Activated CD4-positive, alpha-beta T cell treated with anti-CD3 and anti-CD28 coated beads, Interleukin-2, amount 10 ng/mL, durations not matched to agents 7 days and 5 days (primary cell): ENCODE data around the gene USP15. TPM values are rescaled to one million over a fixed set of nuclear protein-coding genes. Genes with fewer than 3 reads are reported as not detected.

ENCODE experiments used
- CTCF ChIA-PET: fragments of 350-600 bp; sonication (Branson Sonifier 250); formaldehyde crosslinking; loops from one replicate; lab custom pipeline; 2021; ENCODE audit warnings: antibody characterized with exemption; lab: Charles Lee
- POLR2A ChIA-PET: fragments of 350-600 bp; sonication (Branson Sonifier 250); formaldehyde crosslinking; loops from one replicate; lab custom pipeline; 2021; ENCODE audit warnings: antibody characterized with exemption; lab: Charles Lee
- DNase-seq: peaks from one replicate; pipeline ENCODE4 v3.0.0-alpha.2; 2020
- H3K27ac Mint-ChIP-seq: one replicate; pipeline ENCODE4 v1.8.0; 2021; ENCODE audit warnings: mild to moderate bottlenecking, moderate library complexity, mixed read lengths
- H3K27me3 Mint-ChIP-seq: one replicate; pipeline ENCODE4 v1.8.0; 2021; ENCODE audit warnings: mixed read lengths
- H3K36me3 Mint-ChIP-seq: one replicate; pipeline ENCODE4 v1.8.0; 2021; ENCODE audit warnings: low read depth, mixed read lengths
- H3K4me1 Mint-ChIP-seq: one replicate; pipeline ENCODE4 v1.8.0; 2021; ENCODE audit warnings: mixed read lengths
- H3K4me3 Mint-ChIP-seq: one replicate; pipeline ENCODE4 v1.8.0; 2021; ENCODE audit warnings: mild to moderate bottlenecking, moderate library complexity, mixed read lengths
- H3K9me3 Mint-ChIP-seq: one replicate; pipeline ENCODE4 v1.8.0; 2021; ENCODE audit warnings: mixed read lengths
- total RNA-seq, 2 experiments: library from RNA; stranded (reverse); gene quantifications; one replicate each; pipeline ENCODE4 v1.2.3, GENCODE V29; 2021

The USP15 gene
- total RNA-seq, 2 experiments from 2014 or later: 162 to 167 TPM

DNA sequence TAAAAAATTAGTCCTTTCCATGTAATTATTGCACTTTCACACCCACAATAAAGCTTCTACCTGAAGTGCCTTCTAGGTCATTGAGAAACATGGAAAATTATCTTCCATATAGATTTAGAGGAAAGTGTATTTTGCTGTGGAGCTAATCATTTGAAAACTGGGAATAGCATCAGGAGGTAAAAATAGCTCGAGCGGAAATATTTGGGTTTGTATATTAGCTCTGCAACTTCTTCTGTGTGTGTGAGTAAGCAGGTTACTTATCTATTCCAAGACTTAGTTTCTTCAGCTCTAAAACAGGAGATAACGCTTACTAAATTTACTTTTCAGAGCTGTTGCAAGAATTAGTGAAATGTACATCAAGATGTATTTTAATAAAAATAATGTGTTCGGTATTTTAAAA, 111.5 kb downstream of the USP15 start:
- Mint-ChIP-seq H3K4me1 (peaks cover 36% of the 10 kb centered on the region), H3K27ac (no peak overlapping the region), H3K4me3 (no peak overlapping the region), H3K36me3 (peaks cover 60% of the 10 kb centered on the region), H3K9me3 (no peaks in the 10 kb centered on the region), H3K27me3 (no peaks in the 10 kb centered on the region)
- CTCF ChIA-PET: no interaction called here
- DNase-seq: no peak
- POLR2A ChIA-PET: interaction anchor here (0.6 kb wide), 1 partner anchor 26 kb away, joined by 3 read pairs; no protein-coding TSS in a partner anchor

DNA sequence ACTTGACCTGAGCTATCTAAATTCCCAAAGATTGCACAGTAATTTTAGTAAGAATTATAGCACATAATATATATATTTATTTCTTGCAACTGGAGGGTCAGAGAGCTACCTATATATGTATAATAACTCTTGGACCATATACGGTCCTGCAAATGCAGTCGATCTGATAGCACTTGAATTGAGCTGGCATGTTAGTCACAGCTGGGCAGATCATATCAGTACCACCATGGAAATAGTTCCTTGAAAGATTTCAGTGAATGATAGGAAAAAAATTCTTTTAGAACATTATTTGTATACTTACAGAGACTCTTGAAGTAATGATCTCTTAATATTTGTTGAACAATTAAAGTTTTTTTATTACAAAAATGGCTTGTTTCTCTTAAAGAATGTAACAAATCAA, 111.9 kb downstream of the USP15 start:
- H3K9me3 Mint-ChIP-seq: no peaks in the 10 kb centered on the region
- peaks cover 36% of the 10 kb centered on the region for H3K4me1 Mint-ChIP-seq
- no peak for DNase-seq
- H3K27me3 Mint-ChIP-seq: no peaks in the 10 kb centered on the region
- no peak overlapping the region for H3K4me3 Mint-ChIP-seq
- POLR2A ChIA-PET: no interaction called here
- H3K36me3 Mint-ChIP-seq: peaks cover 56% of the 10 kb centered on the region
- no peak overlapping the region for H3K27ac Mint-ChIP-seq
- CTCF ChIA-PET: no interaction called here

DNA sequence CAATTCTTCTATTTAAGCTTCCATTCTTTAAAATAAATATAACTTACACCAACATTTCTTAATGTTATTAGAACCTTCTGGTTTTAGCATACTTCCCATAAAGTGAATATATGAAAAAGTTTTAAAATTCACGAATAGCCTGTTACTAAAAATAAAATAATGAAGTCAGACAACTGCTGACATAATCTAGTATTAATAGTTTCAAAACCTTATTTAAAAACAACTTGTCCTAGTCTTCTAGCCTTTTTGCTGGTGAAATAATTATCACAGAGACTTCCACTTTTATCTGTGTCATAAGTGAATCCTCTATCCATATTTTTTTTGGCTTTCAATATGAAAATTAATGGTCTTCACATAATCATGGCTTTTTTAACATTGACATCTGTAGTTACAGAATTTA, 112.6 kb downstream of the USP15 start:
- ChIA-PET POLR2A (no interaction called here), CTCF (no interaction called here)
- Mint-ChIP-seq H3K27ac (no peak overlapping the region), H3K4me3 (no peak overlapping the region), H3K36me3 (peaks cover 53% of the 10 kb centered on the region), H3K27me3 (no peaks in the 10 kb centered on the region), H3K9me3 (no peaks in the 10 kb centered on the region), H3K4me1 (peaks cover 31% of the 10 kb centered on the region)
- no peak for DNase-seq

DNA sequence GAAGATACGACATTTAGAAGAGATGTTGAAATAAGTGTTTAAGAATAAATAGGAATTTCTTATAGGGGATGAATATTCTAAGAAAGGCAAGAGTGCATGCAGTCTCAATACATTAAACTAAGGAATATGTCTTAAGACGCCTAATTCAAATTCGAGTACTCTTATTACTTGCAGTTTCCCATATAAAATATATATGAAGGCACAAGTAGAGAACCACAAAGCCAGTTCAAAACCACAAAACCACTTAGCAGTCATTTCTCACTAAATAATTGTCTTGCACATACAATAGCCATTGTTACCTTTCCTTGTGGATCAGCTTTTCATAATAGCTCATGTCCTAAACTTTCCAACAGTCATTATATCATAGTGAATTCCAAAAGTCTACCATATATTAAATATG, 115.4 kb downstream of the USP15 start:
- no peaks in the 10 kb centered on the region for H3K27me3 Mint-ChIP-seq
- CTCF ChIA-PET: no interaction called here
- H3K27ac Mint-ChIP-seq: no peak overlapping the region
- POLR2A ChIA-PET: no interaction called here
- H3K4me3 Mint-ChIP-seq: no peak overlapping the region
- no peak for DNase-seq
- H3K9me3 Mint-ChIP-seq: no peaks in the 10 kb centered on the region
- peaks cover 33% of the 10 kb centered on the region for H3K4me1 Mint-ChIP-seq
- peaks cover 39% of the 10 kb centered on the region for H3K36me3 Mint-ChIP-seq

DNA sequence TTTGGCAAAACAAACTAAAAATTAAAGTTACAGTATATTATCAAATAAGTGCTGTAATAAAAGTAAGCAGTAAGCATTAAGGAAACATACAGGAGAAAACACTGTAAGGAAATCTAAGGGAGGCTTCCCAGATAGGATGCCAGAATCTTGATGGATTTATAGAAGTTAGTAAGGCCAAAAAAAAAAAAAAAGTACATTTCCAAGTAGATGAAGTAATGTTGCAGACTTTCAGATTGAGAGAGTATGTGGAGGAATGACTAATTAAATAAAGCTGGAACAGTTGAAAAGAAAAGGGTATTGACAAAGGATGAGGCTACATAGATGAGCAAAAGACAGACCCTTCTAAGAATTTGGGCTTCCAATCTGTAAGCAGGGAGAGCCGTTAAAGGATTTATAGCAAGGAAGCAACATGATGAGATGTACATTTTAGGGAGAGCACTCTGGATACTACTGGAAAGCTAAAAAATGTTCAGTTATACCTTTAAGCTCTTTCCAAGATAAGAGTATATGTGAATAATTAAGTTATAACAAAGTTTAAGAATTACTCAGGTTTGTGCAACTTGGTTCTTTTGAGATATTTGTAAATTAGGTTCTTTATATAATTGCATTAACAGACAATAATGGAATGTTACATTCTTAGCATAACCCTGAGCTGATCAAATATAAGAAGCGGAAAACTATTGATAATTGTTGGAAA, 119.0 kb downstream of the USP15 start:
- peaks cover 32% of the 10 kb centered on the region for H3K4me1 Mint-ChIP-seq
- ChIA-PET CTCF (no interaction called here), POLR2A (interaction anchor here (0.7 kb wide), 1 partner anchor 43 kb away, joined by 5 read pairs; no protein-coding TSS in a partner anchor)
- no peak for DNase-seq
- H3K9me3 Mint-ChIP-seq: no peaks in the 10 kb centered on the region
- no peak overlapping the region for H3K4me3 Mint-ChIP-seq
- no peaks in the 10 kb centered on the region for H3K27me3 Mint-ChIP-seq
- H3K36me3 Mint-ChIP-seq: peaks cover 46% of the 10 kb centered on the region
- no peak overlapping the region for H3K27ac Mint-ChIP-seq

DNA sequence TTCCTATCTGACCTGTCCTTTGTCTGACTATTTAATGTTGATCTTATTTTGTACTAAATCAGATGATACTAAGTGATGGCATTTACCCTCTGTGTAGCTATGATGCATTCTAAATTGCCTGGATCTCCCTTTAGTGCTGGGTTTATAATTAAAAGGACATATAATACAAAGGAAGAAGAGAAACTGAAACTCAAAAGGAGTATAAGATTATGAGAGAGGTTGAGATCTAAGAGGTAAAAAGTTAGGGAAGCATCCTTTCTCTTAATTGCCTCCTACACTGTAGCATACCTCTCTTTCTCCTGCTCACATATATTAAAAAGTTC, 119.5 kb downstream of the USP15 start:
- H3K27ac Mint-ChIP-seq: peak overlapping the region; percentile 50
- CTCF ChIA-PET: no interaction called here
- POLR2A ChIA-PET: interaction anchor here (0.7 kb wide), 1 partner anchor 44 kb away, joined by 5 read pairs; no protein-coding TSS in a partner anchor
- DNase-seq: no peak
- peaks cover 43% of the 10 kb centered on the region for H3K36me3 Mint-ChIP-seq
- H3K4me1 Mint-ChIP-seq: peaks cover 28% of the 10 kb centered on the region
- no peaks in the 10 kb centered on the region for H3K27me3 Mint-ChIP-seq
- H3K4me3 Mint-ChIP-seq: no peak overlapping the region
- H3K9me3 Mint-ChIP-seq: no peaks in the 10 kb centered on the region

DNA sequence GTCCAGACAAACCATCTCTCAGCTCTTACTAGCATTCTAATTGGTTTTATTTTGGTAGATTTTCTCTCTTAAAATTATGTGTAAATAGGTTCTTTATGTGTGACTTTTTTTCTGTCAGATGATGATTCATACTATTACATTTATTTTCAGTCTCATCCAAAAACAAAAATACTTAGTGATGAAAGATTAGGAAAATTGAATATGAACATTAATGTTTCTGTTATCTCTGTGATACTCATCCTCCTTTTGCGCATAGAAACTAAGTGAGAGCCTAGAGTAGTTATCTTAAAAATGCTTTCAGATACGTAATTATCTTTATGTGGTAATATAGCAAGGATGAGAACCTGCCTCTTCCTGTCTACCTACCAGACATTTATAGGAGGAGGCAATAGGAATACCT, 122.3 kb downstream of the USP15 start:
- CTCF ChIA-PET: interaction anchor here (1.1 to 1.2 kb wide), 2 partner anchors 12 to 61 kb away, joined by 3 read pairs; no protein-coding TSS in a partner anchor
- no peaks in the 10 kb centered on the region for H3K27me3 Mint-ChIP-seq
- DNase-seq: no peak
- no peaks in the 10 kb centered on the region for H3K9me3 Mint-ChIP-seq
- H3K4me3 Mint-ChIP-seq: no peak overlapping the region
- H3K4me1 Mint-ChIP-seq: peaks cover 18% of the 10 kb centered on the region
- H3K36me3 Mint-ChIP-seq: peaks cover 42% of the 10 kb centered on the region
- POLR2A ChIA-PET: no interaction called here
- H3K27ac Mint-ChIP-seq: no peak overlapping the region

DNA sequence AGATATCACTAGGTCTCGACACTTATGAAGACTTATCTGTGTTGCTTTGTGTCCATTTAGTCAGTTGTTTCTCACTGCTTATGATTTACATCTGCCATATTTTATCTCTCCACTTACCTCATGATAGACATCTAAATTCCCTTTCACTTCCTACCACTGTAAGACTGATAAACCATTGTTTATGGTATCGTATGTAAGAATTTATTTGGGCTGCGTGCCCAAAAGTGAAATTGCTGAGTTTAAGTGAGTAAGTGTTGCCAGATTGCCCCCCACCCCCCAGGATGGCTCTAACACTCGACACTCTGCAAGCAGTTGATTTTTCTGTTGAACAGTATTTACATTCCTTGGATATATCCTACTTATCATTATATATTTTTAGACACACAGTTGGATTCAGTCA, 136.5 kb downstream of the USP15 start:
- peaks cover 2% of the 10 kb centered on the region for H3K4me1 Mint-ChIP-seq
- no peaks in the 10 kb centered on the region for H3K27me3 Mint-ChIP-seq
- CTCF ChIA-PET: no interaction called here
- H3K36me3 Mint-ChIP-seq: peaks cover 60% of the 10 kb centered on the region
- POLR2A ChIA-PET: no interaction called here
- H3K4me3 Mint-ChIP-seq: no peak overlapping the region
- H3K27ac Mint-ChIP-seq: no peak overlapping the region
- no peak for DNase-seq
- H3K9me3 Mint-ChIP-seq: no peaks in the 10 kb centered on the region

DNA sequence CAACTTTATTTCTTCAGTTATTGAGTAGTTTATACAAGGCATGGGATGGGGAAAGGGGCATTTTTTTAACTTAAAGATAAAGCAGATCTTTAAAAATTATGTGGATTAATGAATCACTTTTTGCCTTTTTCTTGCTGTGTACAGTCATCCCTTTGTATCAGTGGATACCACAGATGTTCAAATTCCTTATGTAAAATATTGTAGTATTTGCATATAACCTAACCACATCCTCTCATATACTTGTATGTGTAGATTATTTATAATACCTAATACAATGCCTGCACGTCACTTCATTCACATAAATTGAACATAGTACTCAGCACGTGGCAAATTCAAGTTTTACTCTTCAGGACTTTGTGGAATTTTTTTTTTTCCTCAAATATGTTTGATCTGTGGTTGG, 139.9 kb downstream of the USP15 start:
- no peaks in the 10 kb centered on the region for H3K27me3 Mint-ChIP-seq
- H3K9me3 Mint-ChIP-seq: no peaks in the 10 kb centered on the region
- POLR2A ChIA-PET: no interaction called here
- peaks cover 61% of the 10 kb centered on the region for H3K36me3 Mint-ChIP-seq
- H3K4me3 Mint-ChIP-seq: no peak overlapping the region
- no peak for DNase-seq
- H3K27ac Mint-ChIP-seq: no peak overlapping the region
- peaks cover 2% of the 10 kb centered on the region for H3K4me1 Mint-ChIP-seq
- CTCF ChIA-PET: no interaction called here

DNA sequence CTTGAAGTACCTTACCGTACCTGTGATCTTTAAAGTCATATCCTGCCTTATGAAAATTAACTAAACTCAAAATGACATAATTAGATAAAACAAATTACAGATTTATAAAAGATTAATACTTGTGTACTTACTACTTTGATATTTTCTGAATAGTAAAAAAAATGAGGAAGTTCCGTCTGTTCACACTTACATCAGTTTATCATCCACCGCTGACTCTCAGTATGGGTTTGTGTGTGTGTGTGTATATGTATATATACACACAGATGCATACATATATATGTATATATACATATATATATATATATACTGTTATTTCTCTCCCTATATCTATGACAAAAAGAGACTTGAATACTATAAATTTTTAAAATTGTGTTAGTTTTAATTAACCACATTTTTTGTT, 141.4 kb downstream of the USP15 start:
- POLR2A ChIA-PET: no interaction called here
- Mint-ChIP-seq H3K4me1 (peaks cover 2% of the 10 kb centered on the region), H3K27ac (no peak overlapping the region), H3K4me3 (no peak overlapping the region), H3K9me3 (no peaks in the 10 kb centered on the region), H3K27me3 (no peaks in the 10 kb centered on the region), H3K36me3 (peaks cover 58% of the 10 kb centered on the region)
- DNase-seq: no peak
- CTCF ChIA-PET: no interaction called here

DNA sequence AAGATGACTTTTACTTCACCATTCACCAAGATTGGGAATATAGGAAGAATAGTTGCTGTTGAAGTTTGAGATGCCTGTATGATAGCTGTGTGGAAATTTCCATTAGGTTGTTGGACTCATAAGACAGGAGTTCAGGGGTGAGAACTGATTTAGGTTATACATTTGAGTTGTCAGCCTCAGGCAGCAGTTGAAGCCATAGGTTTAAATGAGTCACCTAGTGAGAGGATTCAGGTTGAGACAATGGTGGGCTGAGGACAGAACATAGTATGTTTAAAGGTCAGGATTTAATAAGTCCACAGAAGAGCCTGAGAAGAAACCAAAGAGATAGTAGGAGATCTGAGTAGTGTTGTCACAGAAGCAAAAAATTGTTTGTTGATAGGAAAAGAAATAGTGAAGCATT, 142.8 kb downstream of the USP15 start:
- H3K27ac Mint-ChIP-seq: no peak overlapping the region
- H3K9me3 Mint-ChIP-seq: no peaks in the 10 kb centered on the region
- ChIA-PET POLR2A (no interaction called here), CTCF (no interaction called here)
- no peak for DNase-seq
- no peak overlapping the region for H3K4me3 Mint-ChIP-seq
- peaks cover 62% of the 10 kb centered on the region for H3K36me3 Mint-ChIP-seq
- H3K4me1 Mint-ChIP-seq: peaks cover 2% of the 10 kb centered on the region
- H3K27me3 Mint-ChIP-seq: no peaks in the 10 kb centered on the region

DNA sequence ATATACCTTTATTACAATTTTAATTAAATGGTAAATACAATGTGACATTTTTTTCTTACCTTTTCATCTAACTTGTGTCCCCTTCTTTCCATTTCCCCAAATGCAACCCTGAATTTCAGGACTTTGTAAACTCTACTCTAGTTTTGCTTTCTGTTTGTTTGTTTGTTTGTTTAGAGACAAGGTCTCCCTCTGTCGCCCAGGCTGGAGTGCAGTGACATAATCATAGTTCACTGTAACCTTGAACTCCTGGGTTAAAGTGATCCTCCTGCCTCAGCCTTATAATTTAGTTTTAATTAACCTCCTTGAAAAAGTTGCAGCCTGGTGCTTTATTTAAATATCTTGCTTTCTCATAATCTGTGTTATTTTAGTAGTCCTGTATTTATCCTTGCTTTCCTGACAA, 147.4 kb downstream of the USP15 start:
- Mint-ChIP-seq H3K36me3 (peaks cover 55% of the 10 kb centered on the region), H3K4me1 (no peaks in the 10 kb centered on the region), H3K4me3 (no peak overlapping the region), H3K27me3 (no peaks in the 10 kb centered on the region), H3K9me3 (no peaks in the 10 kb centered on the region), H3K27ac (no peak overlapping the region)
- ChIA-PET POLR2A (no interaction called here), CTCF (interaction anchor here (1.3 to 2.0 kb wide), 2 partner anchors 10 to 29 kb away, joined by 5 to 6 read pairs; no protein-coding TSS in a partner anchor)
- DNase-seq: no peak

DNA sequence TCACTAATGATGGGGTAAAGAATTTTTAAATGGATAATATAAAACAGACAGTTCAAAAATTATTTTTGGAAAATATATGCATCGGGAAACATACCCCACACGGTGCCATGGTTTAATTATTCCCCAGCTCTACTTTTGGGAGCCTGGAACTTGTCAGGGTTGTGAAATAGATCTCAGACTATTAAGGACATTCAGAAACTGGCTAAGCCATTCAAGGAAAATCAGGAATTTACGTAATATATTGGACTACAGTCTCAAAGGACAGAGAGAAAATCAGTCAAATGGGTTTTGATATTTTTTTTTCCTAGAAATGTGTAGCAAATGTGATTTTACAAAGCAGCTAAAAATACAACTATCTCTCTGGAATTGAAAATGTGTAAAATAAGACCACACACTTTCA, 148.9 kb downstream of the USP15 start:
- H3K36me3 Mint-ChIP-seq: peaks cover 54% of the 10 kb centered on the region
- CTCF ChIA-PET: interaction anchor here (0.5 to 1.1 kb wide), 3 partner anchors 10 to 404 kb away, joined by 3 read pairs; no protein-coding TSS in a partner anchor
- no peak overlapping the region for H3K4me3 Mint-ChIP-seq
- H3K9me3 Mint-ChIP-seq: no peaks in the 10 kb centered on the region
- POLR2A ChIA-PET: no interaction called here
- no peaks in the 10 kb centered on the region for H3K4me1 Mint-ChIP-seq
- DNase-seq: no peak
- H3K27ac Mint-ChIP-seq: no peak overlapping the region
- no peaks in the 10 kb centered on the region for H3K27me3 Mint-ChIP-seq

DNA sequence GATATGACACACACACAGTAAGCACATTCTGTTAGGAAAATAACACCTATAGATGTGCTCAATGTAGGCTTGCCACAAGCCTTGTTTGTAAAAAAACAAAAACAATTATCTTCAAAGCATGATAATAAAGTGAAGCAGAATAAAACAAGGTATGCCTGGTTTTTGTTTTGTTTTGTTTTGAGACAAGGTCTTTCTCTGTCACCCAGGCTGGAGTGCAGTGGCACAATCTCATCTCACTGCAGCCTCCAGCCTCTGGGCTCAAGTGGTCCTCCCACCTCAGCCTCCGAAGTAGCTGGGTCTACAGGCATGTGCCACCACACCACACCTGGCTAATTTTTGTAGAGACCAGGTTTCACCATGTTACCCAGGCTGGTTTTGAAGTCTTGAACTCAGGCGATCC, 154.0 kb downstream of the USP15 start:
- no peak for DNase-seq
- H3K27me3 Mint-ChIP-seq: no peaks in the 10 kb centered on the region
- H3K4me3 Mint-ChIP-seq: no peak overlapping the region
- H3K4me1 Mint-ChIP-seq: peaks cover 12% of the 10 kb centered on the region
- peaks cover 37% of the 10 kb centered on the region for H3K36me3 Mint-ChIP-seq
- POLR2A ChIA-PET: no interaction called here
- CTCF ChIA-PET: interaction anchor here (0.6 kb wide), 2 partner anchors 8 to 123 kb away, joined by 3 to 4 read pairs; no protein-coding TSS in a partner anchor
- no peak overlapping the region for H3K27ac Mint-ChIP-seq
- peaks cover 12% of the 10 kb centered on the region for H3K9me3 Mint-ChIP-seq
